Neural cell (in vitro differentiated cells): Measurements from ENCODE around the gene ATXN7L1.

Source experiments
- EP300 ChIP-seq: fragments of 450-650 bp; conservative IDR thresholded peaks from 2 replicates; pipeline ENCODE4 v1.6.1; 2014; ENCODE audit warnings: antibody characterized with exemption, mild to moderate bottlenecking, moderate library complexity; ENCODE audit not compliant: poor library complexity, severe bottlenecking
- EZH2 ChIP-seq: fragments of 200-600, 300-800 bp; shearing (Covaris generic), sonication (generic); IDR thresholded peaks from 2 replicates; pipeline ENCODE4 v1.6.1; 2014; ENCODE audit warnings: antibody characterized with exemption, low read length, borderline replicate concordance, mild to moderate bottlenecking; ENCODE audit not compliant: insufficient read depth, poor library complexity, severe bottlenecking
- MXI1 ChIP-seq: fragments of 450-650 bp; conservative IDR thresholded peaks from 2 replicates; pipeline ENCODE4 v1.6.1; 2014; ENCODE audit warnings: antibody characterized with exemption, mild to moderate bottlenecking; ENCODE audit not compliant: poor library complexity, severe bottlenecking
- POLR2AphosphoS5 ChIP-seq: IDR thresholded peaks from 2 replicates; pipeline ENCODE4 v1.6.1; 2012
- RAD21 ChIP-seq: fragments of 450-650 bp; conservative IDR thresholded peaks from 2 replicates; pipeline ENCODE4 v1.6.1; 2014; ENCODE audit warnings: antibody characterized with exemption, mild to moderate bottlenecking, moderate library complexity
- SMC3 ChIP-seq: fragments of 450-650 bp; conservative IDR thresholded peaks from 2 replicates; pipeline ENCODE4 v1.6.1; 2014; ENCODE audit warnings: antibody characterized with exemption, mild to moderate bottlenecking, moderate library complexity; ENCODE audit not compliant: poor library complexity
- TAF1 ChIP-seq: IDR thresholded peaks from 2 replicates; pipeline ENCODE4 v1.6.1; 2012; ENCODE audit warnings: low read depth
- TF ChIP-seq, protein P1 (sequence below): fragments of 450-650 bp; IDR thresholded peaks from 2 replicates; pipeline ENCODE4 v1.5.1; 2014; ENCODE audit warnings: antibody characterized with exemption, mild to moderate bottlenecking, moderate library complexity; ENCODE audit not compliant: poor library complexity, severe bottlenecking
- TF ChIP-seq, protein P2 (sequence below): IDR thresholded peaks from 2 replicates; pipeline ENCODE4 v1.6.1; 2012; ENCODE audit warnings: borderline replicate concordance

DNA sequence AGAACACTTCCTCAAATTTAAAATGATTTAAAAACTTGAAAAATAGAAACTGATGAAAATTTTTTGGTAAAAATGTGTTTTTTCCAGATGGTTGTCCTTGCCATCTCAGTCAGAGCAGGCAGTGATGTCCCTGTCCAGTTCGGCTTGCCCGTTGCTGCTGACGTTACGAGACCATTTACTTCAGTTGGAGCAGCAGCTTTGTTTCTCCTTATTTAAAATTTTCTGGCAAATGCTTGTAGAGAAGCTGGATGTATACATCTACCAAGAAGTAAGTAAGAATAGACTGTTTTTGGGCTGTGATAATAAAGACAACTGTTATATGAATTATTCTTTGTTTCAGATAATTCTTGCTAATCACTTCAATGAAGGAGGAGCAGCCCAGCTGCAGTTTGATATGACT, 311.2 kb downstream of the ATXN7L1 start:
- TF ChIP-seq, protein P1, sequence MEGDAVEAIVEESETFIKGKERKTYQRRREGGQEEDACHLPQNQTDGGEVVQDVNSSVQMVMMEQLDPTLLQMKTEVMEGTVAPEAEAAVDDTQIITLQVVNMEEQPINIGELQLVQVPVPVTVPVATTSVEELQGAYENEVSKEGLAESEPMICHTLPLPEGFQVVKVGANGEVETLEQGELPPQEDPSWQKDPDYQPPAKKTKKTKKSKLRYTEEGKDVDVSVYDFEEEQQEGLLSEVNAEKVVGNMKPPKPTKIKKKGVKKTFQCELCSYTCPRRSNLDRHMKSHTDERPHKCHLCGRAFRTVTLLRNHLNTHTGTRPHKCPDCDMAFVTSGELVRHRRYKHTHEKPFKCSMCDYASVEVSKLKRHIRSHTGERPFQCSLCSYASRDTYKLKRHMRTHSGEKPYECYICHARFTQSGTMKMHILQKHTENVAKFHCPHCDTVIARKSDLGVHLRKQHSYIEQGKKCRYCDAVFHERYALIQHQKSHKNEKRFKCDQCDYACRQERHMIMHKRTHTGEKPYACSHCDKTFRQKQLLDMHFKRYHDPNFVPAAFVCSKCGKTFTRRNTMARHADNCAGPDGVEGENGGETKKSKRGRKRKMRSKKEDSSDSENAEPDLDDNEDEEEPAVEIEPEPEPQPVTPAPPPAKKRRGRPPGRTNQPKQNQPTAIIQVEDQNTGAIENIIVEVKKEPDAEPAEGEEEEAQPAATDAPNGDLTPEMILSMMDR = no peak
- no peak for TF ChIP-seq EZH2
- no peak for TF ChIP-seq TAF1
- no peak for TF ChIP-seq EP300
- TF ChIP-seq POLR2AphosphoS5 = no peak
- TF ChIP-seq MXI1 = no peak
- TF ChIP-seq, protein P2, sequence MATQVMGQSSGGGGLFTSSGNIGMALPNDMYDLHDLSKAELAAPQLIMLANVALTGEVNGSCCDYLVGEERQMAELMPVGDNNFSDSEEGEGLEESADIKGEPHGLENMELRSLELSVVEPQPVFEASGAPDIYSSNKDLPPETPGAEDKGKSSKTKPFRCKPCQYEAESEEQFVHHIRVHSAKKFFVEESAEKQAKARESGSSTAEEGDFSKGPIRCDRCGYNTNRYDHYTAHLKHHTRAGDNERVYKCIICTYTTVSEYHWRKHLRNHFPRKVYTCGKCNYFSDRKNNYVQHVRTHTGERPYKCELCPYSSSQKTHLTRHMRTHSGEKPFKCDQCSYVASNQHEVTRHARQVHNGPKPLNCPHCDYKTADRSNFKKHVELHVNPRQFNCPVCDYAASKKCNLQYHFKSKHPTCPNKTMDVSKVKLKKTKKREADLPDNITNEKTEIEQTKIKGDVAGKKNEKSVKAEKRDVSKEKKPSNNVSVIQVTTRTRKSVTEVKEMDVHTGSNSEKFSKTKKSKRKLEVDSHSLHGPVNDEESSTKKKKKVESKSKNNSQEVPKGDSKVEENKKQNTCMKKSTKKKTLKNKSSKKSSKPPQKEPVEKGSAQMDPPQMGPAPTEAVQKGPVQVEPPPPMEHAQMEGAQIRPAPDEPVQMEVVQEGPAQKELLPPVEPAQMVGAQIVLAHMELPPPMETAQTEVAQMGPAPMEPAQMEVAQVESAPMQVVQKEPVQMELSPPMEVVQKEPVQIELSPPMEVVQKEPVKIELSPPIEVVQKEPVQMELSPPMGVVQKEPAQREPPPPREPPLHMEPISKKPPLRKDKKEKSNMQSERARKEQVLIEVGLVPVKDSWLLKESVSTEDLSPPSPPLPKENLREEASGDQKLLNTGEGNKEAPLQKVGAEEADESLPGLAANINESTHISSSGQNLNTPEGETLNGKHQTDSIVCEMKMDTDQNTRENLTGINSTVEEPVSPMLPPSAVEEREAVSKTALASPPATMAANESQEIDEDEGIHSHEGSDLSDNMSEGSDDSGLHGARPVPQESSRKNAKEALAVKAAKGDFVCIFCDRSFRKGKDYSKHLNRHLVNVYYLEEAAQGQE = no peak
- no peak for TF ChIP-seq RAD21
- TF ChIP-seq SMC3 = no peak
